Hepatocyte (in vitro differentiated cells): ENCODE data around the gene TSPO2. TPM values are rescaled to one million over a fixed set of nuclear protein-coding genes. Genes with fewer than 3 reads are reported as not detected.
A peak's percentile ranks its signal among the peaks of the same experiment; 100 is the strongest.

ENCODE experiments used
- DNase-seq: peaks from one replicate; pipeline ENCODE4 v3.0.0-alpha.2; 2016; ENCODE audit warnings: low spot score
- H2AFZ ChIP-seq: fragments of 200-600 bp; sonication (generic); 2 replicates; pipeline ENCODE4 v1.6.0; 2016; ENCODE audit warnings: antibody characterized with exemption, mild to moderate bottlenecking
- H3K27ac ChIP-seq: fragments of 200-600 bp; sonication (generic); 2 replicates; pipeline ENCODE4 v1.5.1; 2016; ENCODE audit warnings: mild to moderate bottlenecking
- H3K27me3 ChIP-seq: fragments of 200-600 bp; sonication (generic); 2 replicates; pipeline ENCODE4 v1.6.1; 2016
- H3K36me3 ChIP-seq: fragments of 200-600 bp; sonication (generic); replicated peaks from 2 replicates; pipeline ENCODE4 v1.5.1; 2016; ENCODE audit warnings: low read depth; ENCODE audit not compliant: insufficient read depth
- H3K4me1 ChIP-seq: fragments of 200-600 bp; sonication (generic); 2 replicates; pipeline ENCODE4 v1.5.1; 2016; ENCODE audit warnings: mild to moderate bottlenecking, moderate library complexity; ENCODE audit not compliant: insufficient read depth
- H3K4me2 ChIP-seq: fragments of 200-600 bp; sonication (generic); 2 replicates; pipeline ENCODE4 v1.6.0; 2016
- H3K4me3 ChIP-seq: fragments of 200-600 bp; sonication (generic); 2 replicates; pipeline ENCODE4 v1.5.1; 2016; ENCODE audit warnings: mild to moderate bottlenecking
- H3K79me2 ChIP-seq: fragments of 200-600 bp; sonication (generic); 2 replicates; pipeline ENCODE4 v1.6.0; 2017; ENCODE audit warnings: mild to moderate bottlenecking
- H3K9me2 ChIP-seq: fragments of 200-600 bp; sonication (generic); replicated peaks from 2 replicates; pipeline ENCODE4 v1.6.0; 2017; ENCODE audit warnings: mild to moderate bottlenecking; ENCODE audit not compliant: insufficient read depth
- H3K9me3 ChIP-seq: fragments of 200-600 bp; sonication (generic); 2 replicates; pipeline ENCODE4 v1.5.1; 2016; ENCODE audit warnings: low read depth, mild to moderate bottlenecking
- H4K20me1 ChIP-seq: fragments of 200-600 bp; sonication (generic); 2 replicates; pipeline ENCODE4 v1.6.0; 2016; ENCODE audit warnings: mild to moderate bottlenecking; ENCODE audit not compliant: insufficient read depth, poor library complexity, severe bottlenecking
- EZH2 ChIP-seq: fragments of 200-600 bp; sonication (generic); IDR thresholded peaks from 2 replicates; pipeline ENCODE4 v1.6.1; 2016; ENCODE audit warnings: antibody characterized with exemption, mild to moderate bottlenecking, borderline replicate concordance
- EZH2phosphoT487 ChIP-seq: fragments of 200-600 bp; sonication (generic); IDR thresholded peaks from one replicate; pipeline ENCODE4 v1.6.1; 2018; ENCODE audit warnings: antibody characterized with exemption, mild to moderate bottlenecking, low read depth, moderate library complexity; ENCODE audit not compliant: unreplicated experiment, severe bottlenecking
- WGBS: methylation state at CpG from one replicate; pipeline ENCODE4 v1.1.6; 2016; ENCODE audit warnings: low lambda C conversion rate; ENCODE audit errors: missing lambda C conversion rate; 5-methylcytosine and 5-hydroxymethylcytosine counted together
- polyA plus RNA-seq: library from polyadenylated mRNA; unstranded; fragments of >200 nt; fragmentation: Nextera tagmentation; extraction: Ambion mirVana; gene quantifications from 2 replicates; pipeline ENCODE4 v1.2.1, GENCODE V29; 2016
- total RNA-seq: library from RNA; depleted of rRNA; stranded (reverse); fragments of >200 nt; gene quantifications from 2 replicates; pipeline ENCODE4 v1.2.3, GENCODE V29; 2014
- TF ChIP-seq, protein P1 (sequence below): fragments of 200-600 bp; sonication (generic); IDR thresholded peaks from 2 replicates; pipeline ENCODE4 v1.5.1; 2016; ENCODE audit warnings: antibody characterized with exemption, mild to moderate bottlenecking; ENCODE audit not compliant: poor library complexity

Gene TSPO2
- total and polyA plus RNA-seq, 2 experiments from 2014 or later: 0.27 to 0.36 TPM

DNA sequence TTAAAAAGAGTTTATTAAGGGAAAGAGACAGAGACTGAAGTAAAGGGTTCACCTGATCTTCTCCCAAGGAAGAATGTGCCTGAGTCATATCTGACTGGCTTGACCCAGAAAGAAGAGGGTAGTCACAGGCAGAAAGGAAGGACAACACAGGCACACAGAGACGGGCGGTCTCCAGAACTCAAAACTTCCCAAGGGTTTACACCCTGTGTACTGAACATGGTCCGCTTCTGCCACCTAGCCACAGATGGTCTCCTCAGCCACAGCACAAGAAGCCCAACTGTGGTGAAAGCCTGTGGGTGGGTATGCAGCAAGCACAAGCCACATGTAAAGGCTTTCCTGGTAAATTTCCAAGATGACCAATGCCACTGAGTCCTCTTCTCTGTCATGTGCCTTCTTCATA lies 20.4 kb upstream of the TSPO2 start:
- DNase-seq: peak; percentile 51
- Histone ChIP-seq H3K4me1 (peaks cover 7% of the 10 kb centered on the region), H3K4me3 (no peak overlapping the region), H3K36me3 (no peaks in the 10 kb centered on the region), H3K9me2 (no peaks in the 10 kb centered on the region), H3K9me3 (no peaks in the 10 kb centered on the region), H3K79me2 (no peaks in the 10 kb centered on the region), H3K27me3 (no peaks in the 10 kb centered on the region), H4K20me1 (no peaks in the 10 kb centered on the region), H3K4me2 (no peak overlapping the region), H2AFZ (no peak overlapping the region), H3K27ac (peak overlapping the region; percentile 61)
- 90% methylated on average over 3 of the region's 3 CpGs for WGBS
- TF ChIP-seq, protein P1, sequence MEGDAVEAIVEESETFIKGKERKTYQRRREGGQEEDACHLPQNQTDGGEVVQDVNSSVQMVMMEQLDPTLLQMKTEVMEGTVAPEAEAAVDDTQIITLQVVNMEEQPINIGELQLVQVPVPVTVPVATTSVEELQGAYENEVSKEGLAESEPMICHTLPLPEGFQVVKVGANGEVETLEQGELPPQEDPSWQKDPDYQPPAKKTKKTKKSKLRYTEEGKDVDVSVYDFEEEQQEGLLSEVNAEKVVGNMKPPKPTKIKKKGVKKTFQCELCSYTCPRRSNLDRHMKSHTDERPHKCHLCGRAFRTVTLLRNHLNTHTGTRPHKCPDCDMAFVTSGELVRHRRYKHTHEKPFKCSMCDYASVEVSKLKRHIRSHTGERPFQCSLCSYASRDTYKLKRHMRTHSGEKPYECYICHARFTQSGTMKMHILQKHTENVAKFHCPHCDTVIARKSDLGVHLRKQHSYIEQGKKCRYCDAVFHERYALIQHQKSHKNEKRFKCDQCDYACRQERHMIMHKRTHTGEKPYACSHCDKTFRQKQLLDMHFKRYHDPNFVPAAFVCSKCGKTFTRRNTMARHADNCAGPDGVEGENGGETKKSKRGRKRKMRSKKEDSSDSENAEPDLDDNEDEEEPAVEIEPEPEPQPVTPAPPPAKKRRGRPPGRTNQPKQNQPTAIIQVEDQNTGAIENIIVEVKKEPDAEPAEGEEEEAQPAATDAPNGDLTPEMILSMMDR: peak; percentile 39
- no peak for TF ChIP-seq EZH2

DNA sequence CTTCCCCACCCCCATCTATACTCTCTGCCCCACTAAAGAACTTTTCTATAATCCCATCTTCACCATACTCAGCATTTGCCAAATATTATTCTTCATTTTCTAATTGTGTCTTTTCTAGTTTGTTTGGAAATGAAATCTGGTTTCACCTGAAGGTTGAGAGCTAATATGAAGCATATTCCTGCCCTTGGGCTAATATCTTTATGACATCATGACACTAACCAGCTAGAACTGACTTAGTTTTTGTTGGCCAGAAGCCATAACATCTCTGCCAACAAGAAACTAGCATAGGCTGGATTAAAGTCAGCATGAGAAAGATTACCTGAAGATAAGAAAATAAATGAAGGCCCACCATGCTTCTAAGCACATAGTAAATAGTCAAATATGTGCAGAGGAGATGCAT lies 20.0 kb upstream of the TSPO2 start:
- H3K9me2 ChIP-seq: no peaks in the 10 kb centered on the region
- no peaks in the 10 kb centered on the region for H3K27me3 ChIP-seq
- no peak overlapping the region for H3K4me2 ChIP-seq
- no peaks in the 10 kb centered on the region for H3K9me3 ChIP-seq
- no peak overlapping the region for H3K4me3 ChIP-seq
- H3K27ac ChIP-seq: peak overlapping the region; percentile 61
- H3K36me3 ChIP-seq: no peaks in the 10 kb centered on the region
- peaks cover 7% of the 10 kb centered on the region for H3K4me1 ChIP-seq
- H3K79me2 ChIP-seq: no peaks in the 10 kb centered on the region
- no peaks in the 10 kb centered on the region for H4K20me1 ChIP-seq
- H2AFZ ChIP-seq: no peak overlapping the region
- DNase-seq: peak; percentile 42
- TF ChIP-seq, protein P1: no peak
- TF ChIP-seq EZH2phosphoT487 (no peak), EZH2 (no peak)

DNA sequence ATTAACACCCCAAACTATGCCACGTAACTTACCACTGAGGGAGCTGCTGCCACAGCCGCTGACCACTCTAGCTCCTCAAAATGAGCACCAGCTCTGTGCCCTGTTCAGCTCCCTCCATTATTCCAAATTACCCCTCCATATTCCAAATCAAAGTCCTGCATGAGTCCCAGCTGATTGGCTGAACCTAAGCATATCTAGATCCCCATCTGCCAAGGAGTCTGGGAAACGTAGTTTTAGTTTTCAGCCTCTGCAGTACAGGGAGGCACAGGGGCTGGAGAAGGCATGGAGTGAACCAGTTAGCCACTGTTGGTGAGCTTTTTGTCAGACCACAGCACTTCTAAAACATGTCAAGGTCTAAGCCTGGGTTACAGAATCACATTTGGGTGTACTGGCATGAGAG lies 19.2 kb upstream of the TSPO2 start:
- Histone ChIP-seq H3K79me2 (no peaks in the 10 kb centered on the region), H3K27me3 (no peaks in the 10 kb centered on the region), H3K27ac (peak overlapping the region; percentile 43), H3K4me1 (peaks cover 7% of the 10 kb centered on the region), H3K9me3 (no peaks in the 10 kb centered on the region), H3K9me2 (no peaks in the 10 kb centered on the region), H4K20me1 (no peaks in the 10 kb centered on the region), H3K4me2 (no peak overlapping the region), H2AFZ (no peak overlapping the region), H3K36me3 (no peaks in the 10 kb centered on the region), H3K4me3 (no peak overlapping the region)
- DNase-seq: no peak
- no peak for TF ChIP-seq EZH2phosphoT487
- TF ChIP-seq, protein P1: no peak
- WGBS: 92% methylated on average over 3 of the region's 3 CpGs

DNA sequence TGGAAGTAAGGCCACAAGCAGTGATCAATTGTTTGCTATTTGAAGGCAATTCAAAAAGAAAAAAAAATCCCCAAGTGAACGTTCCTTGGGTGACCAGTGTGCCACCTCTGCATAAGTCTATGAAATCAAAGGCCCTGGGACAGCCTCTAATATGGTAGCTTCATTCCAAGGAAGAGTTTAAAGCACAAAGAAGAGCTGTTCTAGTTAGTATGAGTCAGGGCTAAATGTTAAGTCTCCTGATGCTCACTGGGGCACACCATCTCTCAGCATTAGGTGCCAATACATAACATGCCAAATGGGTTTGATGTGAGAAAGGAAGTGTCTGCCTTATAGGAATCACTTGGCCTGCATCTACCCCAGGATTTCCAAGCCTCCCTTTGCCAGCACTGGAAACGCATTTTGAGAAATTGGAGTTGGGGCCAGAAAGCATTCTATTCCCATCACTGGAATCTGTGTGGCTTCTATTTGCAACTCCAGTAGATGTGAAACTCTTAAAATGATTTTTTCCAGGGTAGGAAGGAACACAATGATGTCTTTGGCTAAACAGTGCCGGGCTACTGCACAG lies 16.2 kb upstream of the TSPO2 start:
- H2AFZ ChIP-seq: no peak overlapping the region
- H3K4me2 ChIP-seq: no peak overlapping the region
- H3K36me3 ChIP-seq: no peaks in the 10 kb centered on the region
- no peak overlapping the region for H3K4me3 ChIP-seq
- H3K27me3 ChIP-seq: no peaks in the 10 kb centered on the region
- no peaks in the 10 kb centered on the region for H3K79me2 ChIP-seq
- 90% methylated on average over 3 of the region's 3 CpGs for WGBS
- H3K27ac ChIP-seq: no peak overlapping the region
- H3K4me1 ChIP-seq: peaks cover 9% of the 10 kb centered on the region
- no peaks in the 10 kb centered on the region for H3K9me2 ChIP-seq
- H3K9me3 ChIP-seq: no peaks in the 10 kb centered on the region
- TF ChIP-seq, protein P1: no peak
- TF ChIP-seq EZH2phosphoT487 (no peak), EZH2 (no peak)
- H4K20me1 ChIP-seq: no peaks in the 10 kb centered on the region
- no peak for DNase-seq
